Upper lobe of left lung (tissue), 4 donors: Measurements from ENCODE around the gene RASSF4.

Experiments
- EP300 ChIP-seq, 4 donors: sonication (generic); formaldehyde crosslinking; IDR thresholded peaks; one replicate each; pipeline ENCODE4 v1.5.1; 2017; ENCODE audit warnings: antibody characterized with exemption in 4 of 4, control low read depth in 2 of 4
- POLR2A ChIP-seq, 4 donors: fragments of 450-650 bp; IDR thresholded peaks; one replicate each; pipeline ENCODE4 v1.5.1; 2016 to 2017; ENCODE audit warnings: antibody characterized with exemption in 4 of 4, mild to moderate bottlenecking in 2 of 4
- POLR2AphosphoS5 ChIP-seq, 2 donors: sonication (generic); formaldehyde crosslinking; IDR thresholded peaks; one replicate each; pipeline ENCODE4 v1.5.1; 2017; ENCODE audit warnings: antibody characterized with exemption in 2 of 2
- TF ChIP-seq, protein P1 (sequence below), 6 experiments: fragments of 450-650 bp in 4 of 6; fragments of 200-600 bp in 2 of 6; sonication (generic) in 2 of 6; IDR thresholded peaks; one replicate each; pipeline ENCODE4 v1.5.1; 2016 to 2019; ENCODE audit warnings: antibody characterized with exemption in 6 of 6

DNA sequence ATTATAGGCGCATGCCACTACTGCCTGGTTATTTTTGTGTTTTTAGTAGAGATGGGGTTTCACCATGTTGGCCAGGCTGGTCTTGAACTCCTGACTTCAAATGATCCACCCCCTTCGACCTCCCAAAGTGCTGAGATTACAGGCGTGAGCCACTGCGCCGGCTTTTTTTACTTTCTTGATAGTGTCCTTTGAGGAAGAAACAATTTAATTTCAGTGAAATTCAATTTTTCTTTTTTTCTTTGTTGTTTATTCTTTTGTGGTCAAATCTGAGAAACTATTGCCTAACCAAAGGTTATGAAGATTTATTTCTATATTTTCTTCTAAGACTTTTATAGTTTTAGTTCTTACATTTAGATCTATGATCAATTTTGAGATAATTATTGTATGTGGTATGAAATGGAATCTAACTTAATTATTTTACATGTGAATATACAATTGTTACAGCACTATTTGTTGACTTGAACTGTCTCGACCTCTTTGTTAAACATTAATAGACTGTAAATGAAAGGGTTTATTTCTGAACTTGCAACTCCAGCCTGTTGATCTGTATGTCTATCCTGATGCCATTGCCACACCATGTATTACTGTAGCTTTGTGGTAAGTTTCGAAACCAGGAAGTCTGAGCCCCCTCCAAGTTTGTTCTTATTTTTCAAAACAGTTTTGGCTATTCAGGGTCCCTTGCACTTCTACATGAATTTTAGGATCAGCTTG lies 19.8 kb upstream of the RASSF4 start:
- TF ChIP-seq POLR2AphosphoS5 (IDR thresholded peaks at IDR 0.05) (no peak), EP300 (IDR thresholded peaks at IDR 0.05) (no peak), POLR2A (IDR thresholded peaks at IDR 0.05) (no peak)
- TF ChIP-seq, protein P1, sequence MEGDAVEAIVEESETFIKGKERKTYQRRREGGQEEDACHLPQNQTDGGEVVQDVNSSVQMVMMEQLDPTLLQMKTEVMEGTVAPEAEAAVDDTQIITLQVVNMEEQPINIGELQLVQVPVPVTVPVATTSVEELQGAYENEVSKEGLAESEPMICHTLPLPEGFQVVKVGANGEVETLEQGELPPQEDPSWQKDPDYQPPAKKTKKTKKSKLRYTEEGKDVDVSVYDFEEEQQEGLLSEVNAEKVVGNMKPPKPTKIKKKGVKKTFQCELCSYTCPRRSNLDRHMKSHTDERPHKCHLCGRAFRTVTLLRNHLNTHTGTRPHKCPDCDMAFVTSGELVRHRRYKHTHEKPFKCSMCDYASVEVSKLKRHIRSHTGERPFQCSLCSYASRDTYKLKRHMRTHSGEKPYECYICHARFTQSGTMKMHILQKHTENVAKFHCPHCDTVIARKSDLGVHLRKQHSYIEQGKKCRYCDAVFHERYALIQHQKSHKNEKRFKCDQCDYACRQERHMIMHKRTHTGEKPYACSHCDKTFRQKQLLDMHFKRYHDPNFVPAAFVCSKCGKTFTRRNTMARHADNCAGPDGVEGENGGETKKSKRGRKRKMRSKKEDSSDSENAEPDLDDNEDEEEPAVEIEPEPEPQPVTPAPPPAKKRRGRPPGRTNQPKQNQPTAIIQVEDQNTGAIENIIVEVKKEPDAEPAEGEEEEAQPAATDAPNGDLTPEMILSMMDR (IDR thresholded peaks at IDR 0.05), result no peak
